Activated gamma-delta T cell treated with Interleukin-2 at 50 U/mL for 16 hours (primary cell): ENCODE data around the gene NUP98.

ENCODE experiments used
- DNase-seq: peaks from one replicate; pipeline ENCODE4 v3.0.0-alpha.2; 2020

Gene NUP98

DNA sequence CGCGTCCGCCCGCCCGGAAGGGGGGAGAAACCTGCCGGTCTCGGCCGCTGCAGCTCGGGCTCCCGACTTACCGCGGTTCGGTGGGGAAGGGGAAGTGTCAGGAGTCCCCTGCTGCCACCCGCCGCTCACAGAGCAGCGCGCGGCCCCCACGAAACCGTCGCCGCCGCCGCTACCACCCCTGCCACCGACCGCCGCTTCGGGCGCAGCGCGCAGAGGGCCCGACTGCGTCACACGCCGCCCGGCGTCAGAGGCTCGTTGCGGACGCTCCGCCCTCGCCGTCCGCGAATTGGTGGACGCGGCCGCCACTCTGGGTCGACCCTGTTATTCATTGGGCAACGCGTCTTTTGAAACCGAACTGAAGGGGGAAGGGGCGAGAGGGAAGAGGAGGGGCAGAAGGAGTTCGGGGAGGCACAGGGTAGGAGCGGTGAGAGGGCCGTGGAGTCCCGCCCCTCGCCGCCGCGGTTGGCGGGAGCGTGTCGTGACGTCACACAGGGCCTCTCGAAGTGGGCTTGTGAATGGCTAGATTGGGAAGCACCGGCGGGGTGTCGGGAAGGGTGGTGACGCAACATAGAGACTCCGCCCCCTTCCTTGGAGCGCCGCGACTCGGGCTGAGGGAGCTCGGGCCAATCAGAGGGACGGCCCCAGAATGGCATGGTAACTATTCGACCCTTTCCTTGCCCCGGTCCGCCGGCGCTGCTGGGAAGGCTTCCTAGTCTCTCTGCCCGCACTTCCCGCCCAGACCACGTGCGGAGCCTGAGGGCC lies at the start of gene NUP98:
TSS of gene NUP98 (minus strand) at position 226 of the 762 bp plus-strand sequence. CDS start 15,437 bp downstream, outside the sequence.
- peak; percentile 99 for DNase-seq

GRCh38 chr11:3845670-3846069 lies 48.3 kb upstream of the NUP98 start:
- no peak for DNase-seq

GRCh38 chr11:3845246-3845645 lies 47.9 kb upstream of the NUP98 start:
- no peak for DNase-seq

DNA sequence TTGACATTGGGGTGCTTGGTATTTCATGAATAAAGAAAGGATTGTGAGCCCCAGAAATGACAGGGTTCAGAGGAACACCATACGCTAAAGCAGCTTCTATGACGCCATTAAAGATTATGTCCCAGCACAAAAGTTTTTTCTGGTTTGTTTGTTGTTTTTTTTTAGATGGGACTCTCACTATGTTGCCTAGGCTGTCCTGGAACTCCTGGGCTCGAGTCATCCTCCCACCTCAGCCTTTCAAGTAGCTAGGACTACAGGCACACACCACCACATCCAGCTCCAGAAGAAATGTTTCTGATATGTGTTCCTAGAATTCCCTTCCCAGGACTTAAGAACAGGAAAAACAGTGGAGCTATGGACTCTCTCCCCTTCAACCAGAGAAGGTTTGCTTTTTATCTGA lies 46.0 kb upstream of the NUP98 start:
- DNase-seq = no peak

- peak; percentile 90 for DNase-seq
These were observed 44.3 kb upstream of the NUP98 start for GRCh38 chr11:3841426-3842350.

DNA sequence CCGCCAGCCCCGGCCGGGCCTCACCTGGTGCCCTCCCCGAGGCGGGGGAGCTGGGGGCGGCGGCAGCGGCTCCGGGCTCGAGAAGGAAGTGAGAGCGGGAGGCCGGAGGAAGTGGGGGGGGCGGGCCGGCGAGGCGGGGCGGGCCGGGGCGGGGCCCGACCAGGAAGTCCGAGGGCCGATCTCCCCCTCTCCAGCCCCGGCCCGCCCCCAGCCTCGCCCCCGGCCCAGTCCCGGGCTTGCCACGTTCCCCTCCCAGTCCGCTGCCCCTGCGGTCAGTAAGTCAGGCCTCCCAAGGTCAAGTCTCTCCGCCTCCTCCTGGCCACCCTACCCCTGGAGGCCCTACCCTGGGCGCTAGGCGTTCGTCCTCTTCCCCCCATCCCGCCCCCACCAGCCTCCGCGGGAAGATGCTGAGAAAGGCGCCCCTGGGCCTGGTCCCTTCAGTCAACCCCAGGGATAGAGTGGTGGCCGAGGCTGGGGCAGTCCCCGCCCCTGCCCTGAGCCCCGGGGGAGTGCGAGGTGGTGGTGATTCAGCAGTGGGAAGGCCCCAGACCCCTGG lies 43.6 kb upstream of the NUP98 start, which contains the start of gene RHOG:
TSS of gene RHOG (minus strand) at position 90 of the 556 bp plus-strand sequence. CDS start 12,821 bp downstream, outside the sequence.
- DNase-seq = peak; percentile 67

DNA sequence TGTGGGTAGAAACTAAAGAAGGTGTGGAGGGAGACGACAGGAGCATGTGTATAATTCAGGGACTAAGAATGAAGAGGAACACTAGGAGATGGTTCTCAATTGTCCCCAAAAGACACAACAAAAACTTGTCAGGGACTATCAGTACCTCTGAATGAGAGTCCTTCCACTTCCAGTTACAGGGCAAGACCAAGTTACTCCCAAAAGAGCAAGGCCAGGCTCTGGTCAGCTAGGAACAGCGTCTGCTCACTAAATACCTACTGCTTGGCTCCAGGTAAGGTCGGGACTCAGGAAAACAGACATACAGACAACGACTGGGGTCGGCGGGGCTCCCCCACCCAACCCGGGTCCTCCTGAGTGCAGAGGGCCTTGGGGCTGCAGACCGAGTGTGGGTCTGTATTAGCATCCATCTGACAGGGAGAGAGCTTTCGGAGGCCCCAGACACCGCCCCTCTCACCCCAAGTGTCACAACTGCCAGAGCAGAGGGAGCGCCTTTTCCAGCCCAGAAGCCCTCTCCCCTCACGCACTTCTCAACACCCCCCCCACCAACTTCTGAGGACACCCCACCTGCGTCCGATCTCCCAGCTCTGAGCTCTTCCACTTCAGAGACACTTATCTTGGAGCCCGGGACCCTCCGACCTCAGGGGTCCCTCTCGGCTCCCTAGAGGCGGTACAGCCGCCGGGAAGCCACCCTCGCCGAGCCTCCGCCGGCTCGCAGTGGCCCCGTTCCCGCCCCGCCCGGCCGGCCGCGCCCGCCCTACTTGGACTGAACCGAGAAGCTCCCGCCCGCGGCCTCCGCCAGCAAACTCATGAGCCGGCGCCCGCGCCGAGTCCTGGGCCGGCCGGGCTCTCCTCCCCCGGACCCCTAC lies 42.9 kb upstream of the NUP98 start:
- DNase-seq = peak; percentile 32

DNA sequence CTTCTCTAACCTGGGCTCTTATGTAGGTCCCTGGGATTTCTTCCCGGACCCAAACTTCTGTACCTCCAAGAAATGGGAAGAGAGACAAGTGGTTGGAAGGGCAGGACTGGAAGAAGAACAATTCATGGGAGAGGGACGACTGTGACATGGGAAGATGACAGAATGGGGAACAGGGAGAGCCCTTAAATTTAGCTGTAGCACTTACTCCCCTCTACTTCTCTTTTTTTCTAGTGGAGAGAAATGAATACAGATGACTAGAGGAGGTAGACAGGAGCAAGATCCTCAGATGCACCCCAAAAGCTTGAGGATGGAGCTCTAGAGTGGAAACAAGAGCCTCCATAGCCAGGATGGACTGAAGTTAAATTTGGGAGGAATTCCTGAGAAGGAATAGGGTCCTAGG lies 41.1 kb upstream of the NUP98 start:
- no peak for DNase-seq

- DNase-seq = no peak
These were observed 40.4 kb upstream of the NUP98 start for GRCh38 chr11:3837793-3838192.

- peak; percentile 55 for DNase-seq
These were observed 39.5 kb upstream of the NUP98 start for GRCh38 chr11:3836903-3837302.

GRCh38 chr11:3835751-3836150 lies 38.4 kb upstream of the NUP98 start:
- no peak for DNase-seq

GRCh38 chr11:3834664-3835461 lies 37.5 kb upstream of the NUP98 start:
- no peak for DNase-seq

DNA sequence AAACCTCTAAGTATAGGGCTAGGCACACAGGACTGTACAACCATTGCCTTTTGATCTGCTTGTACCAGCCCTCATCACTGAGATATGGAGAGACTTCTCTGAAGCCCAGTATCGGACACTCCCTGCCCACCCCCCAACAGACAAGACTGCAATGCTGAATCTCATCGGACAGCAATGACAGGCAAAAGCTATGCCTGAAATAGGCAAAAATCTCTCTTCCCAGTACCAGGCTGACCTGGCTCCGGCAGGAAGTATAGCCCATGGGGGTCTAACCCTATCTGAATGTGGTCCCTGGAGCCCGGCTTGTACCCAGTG lies 37.0 kb upstream of the NUP98 start:
- no peak for DNase-seq

DNA sequence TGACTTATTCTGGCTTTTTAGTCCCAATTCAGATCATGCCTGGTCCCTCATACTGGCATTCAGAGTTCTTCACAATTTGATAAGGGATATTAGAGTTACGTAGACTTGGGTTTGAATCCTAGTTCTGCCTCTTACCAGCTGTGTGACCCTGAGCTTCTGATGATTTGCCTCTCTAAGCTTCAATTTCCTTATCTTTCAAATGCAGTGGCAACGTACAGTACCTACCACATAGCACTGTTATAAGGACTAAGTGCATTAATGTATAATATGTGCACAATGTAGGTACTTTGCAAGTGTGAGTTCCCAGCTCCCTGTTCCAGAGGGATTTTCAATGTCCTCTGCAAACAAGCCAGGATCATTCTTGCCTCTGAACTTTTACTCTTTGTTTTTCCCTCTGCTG lies 36.1 kb upstream of the NUP98 start:
- no peak for DNase-seq

DNA sequence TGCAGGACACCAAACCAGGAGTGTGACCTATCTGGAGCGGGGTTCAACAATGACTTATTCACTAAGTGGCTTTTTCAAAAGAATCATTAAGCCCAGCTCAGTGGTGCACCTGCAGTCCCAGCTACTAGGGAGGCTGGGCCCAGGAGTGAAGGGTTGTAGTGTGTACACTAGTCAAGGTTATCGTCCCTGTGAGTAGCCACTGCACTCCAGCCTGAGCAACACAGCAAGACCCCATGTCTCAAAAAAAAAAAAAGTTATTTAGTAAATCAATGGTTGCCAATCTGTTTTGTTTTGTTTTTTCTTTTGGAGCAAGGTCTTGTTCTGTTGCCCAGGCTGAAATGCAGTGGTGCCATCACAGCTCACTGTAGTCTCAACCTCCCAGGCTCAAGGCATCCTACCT lies 35.5 kb upstream of the NUP98 start:
- DNase-seq = no peak

DNA sequence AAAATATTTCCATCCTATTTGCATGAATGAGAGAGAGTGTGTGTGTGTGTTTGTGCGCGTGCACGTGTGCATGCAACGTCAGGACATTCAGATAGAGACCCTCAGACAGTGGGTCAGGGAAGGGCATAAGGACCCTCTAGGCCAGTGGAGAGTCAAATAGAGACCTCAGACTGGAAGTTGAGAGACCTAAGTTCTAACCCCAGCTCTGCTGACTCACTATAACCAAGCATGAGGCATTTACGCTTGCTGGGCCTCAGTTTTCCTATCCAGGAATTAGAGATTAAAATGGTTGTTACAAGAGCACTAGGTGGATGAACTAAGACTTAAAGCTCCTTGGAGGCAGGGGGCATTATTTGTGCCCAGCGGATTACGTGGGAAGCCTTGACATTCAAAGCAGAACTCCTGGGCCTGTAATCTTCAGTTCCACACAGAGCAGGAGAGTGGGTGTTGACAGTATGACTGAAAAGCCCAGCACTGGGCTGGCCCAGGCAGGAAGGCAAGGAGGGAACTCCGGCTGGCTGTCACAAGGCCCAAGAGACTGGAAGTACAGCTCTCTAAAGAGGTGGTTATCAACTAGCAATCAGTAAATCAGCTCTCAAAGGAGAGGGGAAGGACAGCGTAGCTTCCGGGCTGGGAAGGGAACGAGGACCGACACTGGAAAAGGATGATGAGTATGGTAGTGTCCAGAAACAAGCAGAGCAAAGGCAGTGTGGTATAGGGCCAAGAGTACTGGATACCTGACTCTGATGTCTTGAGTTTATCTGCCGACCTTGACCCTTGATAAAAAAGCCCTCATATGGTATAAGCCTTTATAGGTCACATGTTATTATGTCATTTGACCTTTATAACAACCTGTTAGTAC lies 34.3 kb upstream of the NUP98 start:
- no peak for DNase-seq

DNA sequence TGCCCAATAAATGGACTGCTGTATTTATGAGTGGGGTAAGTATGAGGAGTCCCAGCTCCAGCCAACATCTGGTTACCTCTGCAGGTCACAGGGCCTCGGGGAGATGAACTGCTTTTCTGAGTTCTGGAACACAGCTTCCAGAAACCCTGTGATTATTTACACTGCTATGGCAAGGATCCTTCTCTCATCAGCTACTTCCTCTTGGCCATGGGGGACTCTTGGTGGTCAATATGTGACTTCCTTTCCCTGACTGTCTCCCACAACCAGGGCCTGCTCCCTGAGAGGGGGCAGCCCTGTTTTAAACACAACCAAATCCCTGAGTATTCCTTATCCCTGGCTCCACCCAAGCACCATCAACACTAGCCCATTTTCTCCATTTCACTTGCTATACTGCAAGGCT lies 33.4 kb upstream of the NUP98 start:
- DNase-seq = no peak

- no peak for DNase-seq
These were observed 32.7 kb upstream of the NUP98 start for GRCh38 chr11:3830088-3830487.

DNA sequence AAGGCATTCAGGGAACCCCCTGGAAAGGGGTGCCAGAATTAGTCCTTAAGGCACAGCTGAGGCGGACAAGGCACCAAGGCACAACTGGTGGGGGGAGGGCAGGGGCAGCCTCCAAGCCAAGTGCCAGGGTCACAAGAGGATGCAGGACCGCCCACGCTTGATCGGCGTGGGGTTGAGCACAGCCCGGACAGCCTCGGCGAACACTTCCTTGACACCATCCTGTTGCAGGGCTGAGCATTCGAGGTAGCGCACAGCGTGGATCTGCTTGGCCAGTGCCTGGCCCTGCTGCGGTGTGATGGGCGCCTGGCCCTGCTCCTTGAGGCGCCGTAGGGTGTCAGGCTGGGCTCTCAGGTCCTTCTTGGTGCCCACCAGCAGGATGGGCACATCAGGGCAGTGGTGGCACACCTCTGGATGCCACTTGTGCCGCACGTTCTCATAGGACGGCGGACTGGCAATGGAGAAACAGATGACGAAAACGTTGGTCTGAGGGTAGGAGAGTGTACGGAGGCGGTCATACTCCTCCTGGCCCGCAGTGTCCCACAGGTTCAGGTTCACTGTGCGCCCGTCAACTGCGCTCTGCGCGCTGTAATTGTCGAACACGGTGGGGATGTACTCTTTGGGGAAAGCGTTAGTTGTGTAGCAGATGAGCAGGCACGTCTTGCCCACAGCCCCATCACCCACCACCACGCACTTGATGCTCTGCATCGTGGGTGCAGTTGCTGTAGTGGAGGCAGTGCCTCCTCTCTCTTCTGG lies 30.3 kb upstream of the NUP98 start:
- no peak for DNase-seq

- DNase-seq = no peak
These were observed 29.4 kb upstream of the NUP98 start for GRCh38 chr11:3826721-3827120.
